ENCODE data around the gene MACROD2.

DNA sequence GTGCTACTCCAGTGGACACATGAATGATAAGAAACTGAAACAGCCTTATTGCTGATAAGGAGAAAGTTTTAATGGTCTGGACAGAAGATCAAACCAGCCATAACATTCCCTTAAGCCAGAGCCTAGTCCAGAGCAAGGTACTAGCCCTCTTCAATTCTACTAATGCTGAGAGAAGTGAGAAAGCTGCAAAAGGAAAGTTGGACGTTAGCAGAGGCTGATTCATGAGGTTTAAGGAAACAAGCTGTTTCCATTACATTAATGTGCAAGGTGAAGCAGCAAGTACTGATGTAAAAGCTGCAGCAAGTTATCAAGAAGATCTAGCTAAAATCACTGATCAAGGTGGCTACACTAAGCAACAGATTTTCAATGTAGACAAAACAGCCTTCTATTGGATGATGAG is 1943.5 kb downstream of the MACROD2 start:
- TF ChIP-seq, protein P1, sequence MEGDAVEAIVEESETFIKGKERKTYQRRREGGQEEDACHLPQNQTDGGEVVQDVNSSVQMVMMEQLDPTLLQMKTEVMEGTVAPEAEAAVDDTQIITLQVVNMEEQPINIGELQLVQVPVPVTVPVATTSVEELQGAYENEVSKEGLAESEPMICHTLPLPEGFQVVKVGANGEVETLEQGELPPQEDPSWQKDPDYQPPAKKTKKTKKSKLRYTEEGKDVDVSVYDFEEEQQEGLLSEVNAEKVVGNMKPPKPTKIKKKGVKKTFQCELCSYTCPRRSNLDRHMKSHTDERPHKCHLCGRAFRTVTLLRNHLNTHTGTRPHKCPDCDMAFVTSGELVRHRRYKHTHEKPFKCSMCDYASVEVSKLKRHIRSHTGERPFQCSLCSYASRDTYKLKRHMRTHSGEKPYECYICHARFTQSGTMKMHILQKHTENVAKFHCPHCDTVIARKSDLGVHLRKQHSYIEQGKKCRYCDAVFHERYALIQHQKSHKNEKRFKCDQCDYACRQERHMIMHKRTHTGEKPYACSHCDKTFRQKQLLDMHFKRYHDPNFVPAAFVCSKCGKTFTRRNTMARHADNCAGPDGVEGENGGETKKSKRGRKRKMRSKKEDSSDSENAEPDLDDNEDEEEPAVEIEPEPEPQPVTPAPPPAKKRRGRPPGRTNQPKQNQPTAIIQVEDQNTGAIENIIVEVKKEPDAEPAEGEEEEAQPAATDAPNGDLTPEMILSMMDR (IDR thresholded peaks at IDR 0.05), result no peak
- TF ChIP-seq EZH2 (IDR thresholded peaks at IDR 0.05; ENCODE audit: borderline replicate concordance, insufficient read depth, low read depth, low read length, poor library complexity, severe bottlenecking), result no peak
